HCT116 (cell line): ENCODE data around the gene FAT1. TPM values are rescaled to one million over a fixed set of nuclear protein-coding genes. Genes with fewer than 3 reads are reported as not detected.

Experiments used
- ATAC-seq: fragments of 200-7000 bp; cut with Tn5 transposase; 2 replicates; pipeline ENCODE4 v1.9.1; 2020; ENCODE audit warnings: mild to moderate bottlenecking, moderate library complexity
- BruUV-seq: library from RNA; stranded (reverse); fragments of 400-500 nt; replicated peaks from 2 replicates; lab custom pipeline; 2021; lab: Mats Ljungman, UMichigan
- CTCF ChIA-PET: fragments of 300-600 bp; sonication (Branson Sonifier 250); formaldehyde crosslinking; loops from one replicate; lab custom pipeline; 2021; ENCODE audit warnings: antibody characterized with exemption; lab: Charles Lee
- POLR2A ChIA-PET: fragments of 300-600, 350-600 bp; sonication (Branson Sonifier 250); formaldehyde crosslinking; loops from one replicate; lab custom pipeline; 2021; ENCODE audit warnings: antibody characterized with exemption; lab: Charles Lee
- RAD21 ChIA-PET, 2 experiments: fragments of 300-600 bp; sonication (Branson Sonifier 250); formaldehyde crosslinking; loops; one replicate each; lab custom pipeline; 2023; ENCODE audit warnings: low total read pairs in 2 of 2; ENCODE audit not compliant: uncharacterized antibody in 2 of 2, unreplicated experiment in 2 of 2, low non-redundant PET in 1 of 2; lab: Charles Lee
- DNase-seq: peaks from one replicate; pipeline ENCODE4 v3.0.0-alpha.2; 2010; ENCODE audit warnings: low read depth, low spot score
- H2AFZ ChIP-seq: fragments of 200-600 bp; shearing (Covaris generic), sonication (generic); 2 replicates; pipeline ENCODE4 v1.6.1; 2017; ENCODE audit warnings: low read depth, mixed run types, mixed read lengths, antibody characterized with exemption, low read length; ENCODE audit not compliant: poor library complexity, severe bottlenecking
- H3K27ac ChIP-seq: 2 replicates; pipeline ENCODE4 v1.5.1; 2012; ENCODE audit warnings: low read depth, low read length
- H3K27me3 ChIP-seq: fragments of 200-600 bp; sonication (generic); 2 replicates; pipeline ENCODE4 v1.6.1; 2016; ENCODE audit warnings: mixed run types, low read length, mixed read lengths; ENCODE audit not compliant: insufficient read depth
- H3K36me3 ChIP-seq, 2 experiments: fragments of 200-500 bp in 1 of 2; fragments of 200-600 bp in 1 of 2; sonication (Bioruptor generic) in 1 of 2; sonication (generic) in 1 of 2; 2 replicates each; pipeline versions ENCODE4 v1.5.1 to v1.6.1; 2014 to 2016; ENCODE audit warnings: low read length in 2 of 2, inconsistent platforms in 1 of 2, mixed read lengths in 1 of 2, mixed run types in 1 of 2; ENCODE audit not compliant: insufficient read depth in 2 of 2, control insufficient read depth in 1 of 2
- H3K4me1 ChIP-seq, 2 experiments: fragments of 200-600 bp in 1 of 2; sonication (generic) in 1 of 2; 2 replicates each; pipeline versions ENCODE4 v1.5.1 to v1.6.1; 2012 to 2017; ENCODE audit warnings: low read length in 2 of 2, inconsistent platforms in 1 of 2, mild to moderate bottlenecking in 1 of 2, mixed read lengths in 1 of 2, mixed run types in 1 of 2, moderate library complexity in 1 of 2; ENCODE audit not compliant: insufficient read depth in 2 of 2, control insufficient read depth in 1 of 2
- H3K4me2 ChIP-seq: fragments of 200-600 bp; sonication (generic); 2 replicates; pipeline ENCODE4 v1.6.1; 2017; ENCODE audit warnings: mixed run types, low read length, mixed read lengths
- H3K4me3 ChIP-seq, 2 experiments: fragments of 200-600 bp in 1 of 2; sonication (generic) in 1 of 2; replicated peaks in 1 of 2; 2 replicates each; pipeline ENCODE4 v1.5.1; 2011 to 2016; ENCODE audit warnings: low read length in 2 of 2, control low read depth in 1 of 2, low read depth in 1 of 2, mild to moderate bottlenecking in 1 of 2, mixed read lengths in 1 of 2, mixed run types in 1 of 2
- H3K79me2 ChIP-seq: fragments of 200-600 bp; sonication (generic); 2 replicates; pipeline ENCODE4 v1.6.1; 2017; ENCODE audit warnings: mild to moderate bottlenecking, mixed run types, low read length, moderate library complexity, mixed read lengths; ENCODE audit not compliant: insufficient read depth
- H3K9ac ChIP-seq: fragments of 200-600 bp; sonication (generic); 2 replicates; pipeline ENCODE4 v1.6.1; 2016; ENCODE audit warnings: low read length, mixed read lengths
- H3K9me2 ChIP-seq: fragments of 200-600 bp; sonication (generic), shearing (Covaris generic); 2 replicates; pipeline ENCODE4 v1.6.1; 2017; ENCODE audit warnings: mixed run types, mild to moderate bottlenecking, moderate library complexity; ENCODE audit not compliant: insufficient read depth
- H3K9me3 ChIP-seq, 2 experiments: fragments of 200-500 bp in 1 of 2; fragments of 200-600 bp in 1 of 2; sonication (Bioruptor generic) in 1 of 2; sonication (generic) in 1 of 2; 2 replicates each; pipeline ENCODE4 v1.6.1; 2014 to 2017; ENCODE audit warnings: low read length in 2 of 2, mixed read lengths in 2 of 2, inconsistent platforms in 1 of 2, low read depth in 1 of 2, mild to moderate bottlenecking in 1 of 2, mixed run types in 1 of 2, moderate library complexity in 1 of 2; ENCODE audit not compliant: control insufficient read depth in 1 of 2, insufficient read depth in 1 of 2
- H4K20me1 ChIP-seq: fragments of 200-600 bp; sonication (generic), shearing (Covaris generic); 2 replicates; pipeline ENCODE4 v1.6.1; 2017; ENCODE audit warnings: mixed run types, mild to moderate bottlenecking, moderate library complexity; ENCODE audit not compliant: insufficient read depth
- CBX3 ChIP-seq: IDR thresholded peaks from 2 replicates; pipeline ENCODE4 v1.6.1; 2012; ENCODE audit warnings: low read depth
- CEBPB ChIP-seq: IDR thresholded peaks from 2 replicates; pipeline ENCODE4 v1.6.1; 2012; ENCODE audit warnings: low read depth
- EGR1 ChIP-seq: IDR thresholded peaks from 2 replicates; pipeline ENCODE4 v1.6.1; 2012; ENCODE audit warnings: low read depth
- ELF1 ChIP-seq: IDR thresholded peaks from 2 replicates; pipeline ENCODE4 v1.6.1; 2012; ENCODE audit warnings: low read depth, borderline replicate concordance
- EZH2 ChIP-seq: fragments of 200-600 bp; sonication (generic); IDR thresholded peaks from 2 replicates; pipeline ENCODE4 v1.6.1; 2017; ENCODE audit warnings: antibody characterized with exemption, mixed run types
- EZH2phosphoT487 ChIP-seq: fragments of 200-600 bp; IDR thresholded peaks from 2 replicates; pipeline ENCODE4 v1.6.1; 2018; ENCODE audit warnings: antibody characterized with exemption, borderline replicate concordance
- FOSL1 ChIP-seq: IDR thresholded peaks from 2 replicates; pipeline ENCODE4 v1.6.1; 2012; ENCODE audit warnings: low read depth
- JUND ChIP-seq: IDR thresholded peaks from 2 replicates; pipeline ENCODE4 v1.6.1; 2012
- POLR2A ChIP-seq: IDR thresholded peaks from 2 replicates; pipeline ENCODE4 v1.7.0; 2011; ENCODE audit warnings: borderline replicate concordance; ENCODE audit not compliant: insufficient read depth, insufficient read length; ENCODE audit errors: extremely low read depth
- RAD21 ChIP-seq: IDR thresholded peaks from 2 replicates; pipeline ENCODE4 v1.6.1; 2012; ENCODE audit warnings: low read depth, mild to moderate bottlenecking
- SIN3A ChIP-seq: IDR thresholded peaks from 2 replicates; pipeline ENCODE4 v1.6.1; 2012; ENCODE audit warnings: low read depth
- SP1 ChIP-seq: IDR thresholded peaks from 2 replicates; pipeline ENCODE4 v1.6.1; 2012; ENCODE audit warnings: low read depth
- SRF ChIP-seq: IDR thresholded peaks from 2 replicates; pipeline ENCODE4 v1.6.1; 2012; ENCODE audit warnings: low read depth
- ZFX ChIP-seq: fragments of 450-650 bp; IDR thresholded peaks from 2 replicates; pipeline ENCODE4 v1.6.1; 2017
- ZNF274 ChIP-seq: fragments of 200-500 bp; sonication (Bioruptor generic); IDR thresholded peaks from 2 replicates; pipeline ENCODE4 v1.6.1; 2014; ENCODE audit warnings: mild to moderate bottlenecking, low read depth, low read length, inconsistent platforms
- intact Hi-C: fragments of 100-400 bp; cut with micrococcal nuclease; formaldehyde crosslinking; loops from 2 replicates; pipeline ENCODE4 v1.10.0; 2022
- total RNA-seq: library from RNA; stranded (reverse); gene quantifications from one replicate; pipeline ENCODE4 v1.2.1, GENCODE V29; 2021; ENCODE audit not compliant: unreplicated experiment
- TF ChIP-seq, protein P1 (sequence below): IDR thresholded peaks from 2 replicates; pipeline ENCODE4 v1.6.1; 2012
- TF ChIP-seq, protein P2 (sequence below): IDR thresholded peaks from 2 replicates; pipeline ENCODE4 v1.6.1; 2012
- TF ChIP-seq, protein P3 (sequence below): IDR thresholded peaks from 2 replicates; pipeline ENCODE4 v1.6.1; 2011; ENCODE audit warnings: mild to moderate bottlenecking, low read length, moderate library complexity; ENCODE audit not compliant: insufficient replicate concordance; ENCODE audit errors: extremely low read depth

FAT1 gene
- total RNA-seq, 1 experiment from 2014 or later: 676 TPM

DNA sequence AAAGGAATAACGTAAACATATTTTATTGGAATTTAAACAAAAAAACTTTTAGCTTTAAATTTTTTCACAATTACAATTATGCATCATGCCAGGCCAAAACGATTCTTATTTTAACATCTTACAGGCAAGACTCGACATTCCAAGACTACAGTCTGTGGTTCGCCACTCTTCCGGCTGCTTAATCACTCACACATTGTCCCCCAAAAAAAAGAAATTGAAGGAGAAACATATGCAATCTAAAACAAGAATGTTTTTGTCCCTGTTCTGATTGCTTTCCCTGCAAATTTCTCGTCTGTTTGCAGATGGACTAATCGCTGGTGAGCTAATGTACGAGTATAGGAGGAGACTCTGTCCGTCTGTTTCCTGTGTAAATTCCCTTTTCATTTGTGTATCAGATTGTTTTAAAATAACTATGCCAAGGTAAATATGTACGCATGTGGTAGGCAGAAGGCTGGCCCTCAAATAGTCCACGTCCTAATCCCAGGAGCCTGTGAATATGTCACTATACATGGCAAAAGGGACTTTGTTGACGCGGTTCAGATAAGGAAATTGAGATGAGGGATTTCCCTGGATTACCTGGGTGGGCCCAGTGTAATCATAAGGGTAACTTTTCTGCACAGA lies 130.6 kb downstream of the FAT1 start:
- Histone ChIP-seq H3K79me2 (peaks cover 100% of the 10 kb centered on the region), H4K20me1 (peaks cover 63% of the 10 kb centered on the region), H3K9me3 (no peaks in the 10 kb centered on the region), H3K4me2 (no peak overlapping the region), H2AFZ (no peak overlapping the region), H3K27me3 (no peaks in the 10 kb centered on the region), H3K36me3 (peaks cover 87 to 95% of the 10 kb centered on the region in 2 experiments), H3K9me2 (no peaks in the 10 kb centered on the region), H3K4me3 (no peak overlapping the region), H3K27ac (no peak overlapping the region), H3K9ac (no peak overlapping the region), H3K4me1 (no peaks in the 10 kb centered on the region)
- RAD21 ChIA-PET: no interaction called here
- TF ChIP-seq, protein P1, sequence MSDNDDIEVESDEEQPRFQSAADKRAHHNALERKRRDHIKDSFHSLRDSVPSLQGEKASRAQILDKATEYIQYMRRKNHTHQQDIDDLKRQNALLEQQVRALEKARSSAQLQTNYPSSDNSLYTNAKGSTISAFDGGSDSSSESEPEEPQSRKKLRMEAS: no peak
- no peak for TF ChIP-seq EZH2phosphoT487
- TF ChIP-seq ELF1: no peak
- no peak for TF ChIP-seq RAD21
- no peak for TF ChIP-seq ZFX
- no peak for TF ChIP-seq EGR1
- no peak for TF ChIP-seq CBX3
- TF ChIP-seq FOSL1: no peak
- TF ChIP-seq EZH2: no peak
- no peak for TF ChIP-seq POLR2A
- no peak for TF ChIP-seq SRF
- no peak for TF ChIP-seq ZNF274
- TF ChIP-seq JUND: no peak
- intact Hi-C loops: no loop called here
- CTCF ChIA-PET: no interaction called here
- no peak for ATAC-seq
- DNase-seq: no peak
- no TSS peak for BruUV-seq
- POLR2A ChIA-PET: no interaction called here

DNA sequence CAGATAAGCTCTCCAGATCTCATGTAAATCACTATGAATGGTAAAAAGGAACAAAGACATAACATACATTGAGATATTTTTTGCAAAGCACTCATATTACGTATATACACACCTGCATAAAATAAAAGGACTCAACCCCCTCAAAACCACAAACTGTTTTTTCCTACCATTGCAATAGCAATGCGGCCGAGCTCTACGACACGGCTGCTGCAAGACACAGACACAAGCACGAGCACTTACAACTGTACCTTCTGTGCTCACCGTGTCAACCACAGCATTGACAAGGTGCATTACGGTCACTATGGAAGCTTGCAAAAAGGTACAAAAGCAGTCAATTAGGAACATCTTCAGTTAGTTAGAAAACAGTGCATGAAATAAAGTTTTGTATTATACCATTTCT lies 131.2 kb downstream of the FAT1 start:
- Histone ChIP-seq H3K9me3 (no peaks in the 10 kb centered on the region), H3K27ac (no peak overlapping the region), H3K27me3 (no peaks in the 10 kb centered on the region), H3K36me3 (peaks cover 86 to 94% of the 10 kb centered on the region in 2 experiments), H3K4me1 (no peaks in the 10 kb centered on the region), H3K79me2 (peaks cover 100% of the 10 kb centered on the region), H2AFZ (no peak overlapping the region), H3K9me2 (no peaks in the 10 kb centered on the region), H3K4me2 (no peak overlapping the region), H3K9ac (no peak overlapping the region), H4K20me1 (peaks cover 64% of the 10 kb centered on the region), H3K4me3 (no peak overlapping the region)
- ChIA-PET CTCF (no interaction called here), RAD21 (no interaction called here), POLR2A (no interaction called here)
- DNase-seq (no peak), ATAC-seq (no peak)
- BruUV-seq: no TSS peak
- intact Hi-C loops: no loop called here
- TF ChIP-seq FOSL1: no peak
- TF ChIP-seq, protein P1: no peak
- TF ChIP-seq EGR1: no peak
- no peak for TF ChIP-seq SIN3A
- TF ChIP-seq SP1: no peak
- TF ChIP-seq ZFX: no peak
- no peak for TF ChIP-seq CEBPB
- TF ChIP-seq, protein P2, sequence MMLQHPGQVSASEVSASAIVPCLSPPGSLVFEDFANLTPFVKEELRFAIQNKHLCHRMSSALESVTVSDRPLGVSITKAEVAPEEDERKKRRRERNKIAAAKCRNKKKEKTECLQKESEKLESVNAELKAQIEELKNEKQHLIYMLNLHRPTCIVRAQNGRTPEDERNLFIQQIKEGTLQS: no peak
- TF ChIP-seq, protein P3, sequence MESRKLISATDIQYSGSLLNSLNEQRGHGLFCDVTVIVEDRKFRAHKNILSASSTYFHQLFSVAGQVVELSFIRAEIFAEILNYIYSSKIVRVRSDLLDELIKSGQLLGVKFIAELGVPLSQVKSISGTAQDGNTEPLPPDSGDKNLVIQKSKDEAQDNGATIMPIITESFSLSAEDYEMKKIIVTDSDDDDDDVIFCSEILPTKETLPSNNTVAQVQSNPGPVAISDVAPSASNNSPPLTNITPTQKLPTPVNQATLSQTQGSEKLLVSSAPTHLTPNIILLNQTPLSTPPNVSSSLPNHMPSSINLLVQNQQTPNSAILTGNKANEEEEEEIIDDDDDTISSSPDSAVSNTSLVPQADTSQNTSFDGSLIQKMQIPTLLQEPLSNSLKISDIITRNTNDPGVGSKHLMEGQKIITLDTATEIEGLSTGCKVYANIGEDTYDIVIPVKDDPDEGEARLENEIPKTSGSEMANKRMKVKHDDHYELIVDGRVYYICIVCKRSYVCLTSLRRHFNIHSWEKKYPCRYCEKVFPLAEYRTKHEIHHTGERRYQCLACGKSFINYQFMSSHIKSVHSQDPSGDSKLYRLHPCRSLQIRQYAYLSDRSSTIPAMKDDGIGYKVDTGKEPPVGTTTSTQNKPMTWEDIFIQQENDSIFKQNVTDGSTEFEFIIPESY: no peak
- TF ChIP-seq POLR2A: no peak
